SHP77 treated with DMSO at 0.1 percent for 48 hours (cell line): ENCODE data around the gene BEST3.

Experiments
- DNase-seq: peaks from one replicate; lab custom pipeline; 2025; lab: John Stamatoyannopoulos, UW

Gene BEST3

GRCh38 chr12:69698769-69699540 lies at the start of gene BEST3:
Gene BEST3, minus strand, starts transcription at chr12:69699303. Its CDS starts 1,505 bp downstream, at chr12:69697798.
- peak; percentile 90 for DNase-seq

- no peak for DNase-seq
Observed at GRCh38 chr12:69744109-69744508, 45.0 kb upstream of the BEST3 start.

GRCh38 chr12:69739287-69740191 lies 40.4 kb upstream of the BEST3 start:
- peak; percentile 8 for DNase-seq

GRCh38 chr12:69738351-69739286 lies 39.5 kb upstream of the BEST3 start, which contains the start of gene RAB3IP:
Gene RAB3IP, plus strand, starts transcription at chr12:69738860. Its CDS starts 16,549 bp downstream, at chr12:69755409.
- peak; percentile 71 for DNase-seq

GRCh38 chr12:69733638-69734037 lies 34.5 kb upstream of the BEST3 start:
- no peak for DNase-seq

GRCh38 chr12:69732088-69732487 lies 33.0 kb upstream of the BEST3 start:
- no peak for DNase-seq

- no peak for DNase-seq
Observed at GRCh38 chr12:69726922-69727321, 27.8 kb upstream of the BEST3 start.

GRCh38 chr12:69720750-69721149 lies 21.6 kb upstream of the BEST3 start:
- no peak for DNase-seq

GRCh38 chr12:69719336-69720316 lies 20.5 kb upstream of the BEST3 start:
- no peak for DNase-seq

GRCh38 chr12:69714542-69714941 lies 15.4 kb upstream of the BEST3 start:
- DNase-seq: no peak

- DNase-seq: no peak
Observed at GRCh38 chr12:69712826-69713225, 13.7 kb upstream of the BEST3 start.

GRCh38 chr12:69708649-69709048 lies 9.5 kb upstream of the BEST3 start:
- no peak for DNase-seq

- DNase-seq: no peak
Observed at GRCh38 chr12:69704357-69704756, 5.3 kb upstream of the BEST3 start.

- no peak for DNase-seq
Observed at GRCh38 chr12:69703146-69703642, 4.1 kb upstream of the BEST3 start.

GRCh38 chr12:69701826-69702225 lies 2.7 kb upstream of the BEST3 start:
- no peak for DNase-seq

GRCh38 chr12:69698054-69698453 lies 1.0 kb downstream of the BEST3 start:
- DNase-seq: no peak

GRCh38 chr12:69694123-69694522 lies 5.0 kb downstream of the BEST3 start:
- no peak for DNase-seq

- DNase-seq: no peak
Observed at GRCh38 chr12:69689638-69690037, 9.5 kb downstream of the BEST3 start.

- no peak for DNase-seq
Observed at GRCh38 chr12:69688471-69689427, 10.4 kb downstream of the BEST3 start.
